Gastrocnemius medialis (tissue), 4 donors: ENCODE data around the gene TXLNB.

Experiments
- POLR2A ChIP-seq, 2 donors: fragments of 450-650 bp; IDR thresholded peaks; one replicate each; pipeline ENCODE4 v1.6.1; 2017; ENCODE audit warnings: antibody characterized with exemption in 2 of 2, mild to moderate bottlenecking in 2 of 2, moderate library complexity in 2 of 2
- TF ChIP-seq, protein P1 (sequence below), 5 experiments: fragments of 450-650 bp in 3 of 5; fragments of 200-600 bp in 2 of 5; sonication (generic) in 2 of 5; IDR thresholded peaks in 4 of 5; conservative IDR thresholded peaks in 1 of 5; 1 replicate in 4 of 5; 2 replicates in 1 of 5; pipeline ENCODE4 v1.5.1; 2016 to 2019; ENCODE audit warnings: antibody characterized with exemption in 5 of 5, mild to moderate bottlenecking in 3 of 5, moderate library complexity in 3 of 5

DNA sequence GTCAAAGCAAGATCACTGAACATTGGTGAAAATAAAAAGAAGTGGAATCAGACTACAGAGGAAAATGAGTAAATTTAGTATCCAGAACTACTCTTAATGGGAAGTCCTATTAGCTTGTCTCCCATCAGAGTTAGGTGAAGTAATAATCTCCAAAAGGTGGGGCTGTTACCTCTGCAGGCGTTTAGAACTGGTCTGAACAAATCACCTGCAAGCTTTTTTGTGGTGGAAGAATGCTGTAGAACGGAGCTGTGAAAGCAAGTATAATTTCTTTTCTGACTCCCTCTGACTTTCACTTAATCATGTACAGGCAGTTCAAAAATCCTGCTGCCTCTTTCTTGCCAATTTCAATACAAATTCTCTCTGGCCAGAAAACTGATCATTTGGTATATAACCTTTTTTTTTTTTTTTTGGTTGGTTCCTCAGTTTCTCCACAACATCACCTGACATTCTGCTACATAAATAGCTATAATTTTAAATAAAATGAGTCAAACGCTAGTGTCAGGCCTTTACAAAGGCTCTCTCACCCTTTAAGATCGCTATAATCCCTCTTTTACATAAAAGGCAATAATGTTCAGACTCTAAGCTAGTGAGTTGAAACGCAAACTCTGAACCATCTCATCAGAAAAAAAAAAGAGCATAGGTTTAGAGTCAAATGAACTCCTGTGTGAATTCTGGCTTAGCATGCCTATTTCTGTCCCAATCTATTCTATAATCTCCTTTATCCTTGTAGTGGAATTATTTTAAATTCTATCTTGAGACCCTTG lies 43.8 kb upstream of the TXLNB start:
- TF ChIP-seq, protein P1, sequence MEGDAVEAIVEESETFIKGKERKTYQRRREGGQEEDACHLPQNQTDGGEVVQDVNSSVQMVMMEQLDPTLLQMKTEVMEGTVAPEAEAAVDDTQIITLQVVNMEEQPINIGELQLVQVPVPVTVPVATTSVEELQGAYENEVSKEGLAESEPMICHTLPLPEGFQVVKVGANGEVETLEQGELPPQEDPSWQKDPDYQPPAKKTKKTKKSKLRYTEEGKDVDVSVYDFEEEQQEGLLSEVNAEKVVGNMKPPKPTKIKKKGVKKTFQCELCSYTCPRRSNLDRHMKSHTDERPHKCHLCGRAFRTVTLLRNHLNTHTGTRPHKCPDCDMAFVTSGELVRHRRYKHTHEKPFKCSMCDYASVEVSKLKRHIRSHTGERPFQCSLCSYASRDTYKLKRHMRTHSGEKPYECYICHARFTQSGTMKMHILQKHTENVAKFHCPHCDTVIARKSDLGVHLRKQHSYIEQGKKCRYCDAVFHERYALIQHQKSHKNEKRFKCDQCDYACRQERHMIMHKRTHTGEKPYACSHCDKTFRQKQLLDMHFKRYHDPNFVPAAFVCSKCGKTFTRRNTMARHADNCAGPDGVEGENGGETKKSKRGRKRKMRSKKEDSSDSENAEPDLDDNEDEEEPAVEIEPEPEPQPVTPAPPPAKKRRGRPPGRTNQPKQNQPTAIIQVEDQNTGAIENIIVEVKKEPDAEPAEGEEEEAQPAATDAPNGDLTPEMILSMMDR (IDR thresholded peaks at IDR 0.05 in 4 of 5, conservative IDR thresholded peaks at IDR 0.05 in 1 of 5), result no peak
- no peak for TF ChIP-seq POLR2A (IDR thresholded peaks at IDR 0.05)
